Caki2 (cell line): ENCODE measurements around the gene PSAPL1. TPM values are rescaled to one million over a fixed set of nuclear protein-coding genes. Genes with fewer than 3 reads are reported as not detected.
A peak's percentile ranks its signal among the peaks of the same experiment; 100 is the strongest.
"Not testable (repeated sequence)": the region's sequence is repeated elsewhere in the genome, so short reads cannot be mapped to it uniquely, and the experiment has no call there.

ENCODE experiments used
- DNase-seq: peaks from one replicate; pipeline ENCODE4 v3.0.0-alpha.2; 2015; ENCODE audit warnings: low read depth
- in situ Hi-C: cut with HindIII; loops from 2 replicates; pipeline ENCODE4 v1.10.0; 2016; ENCODE audit warnings: low sequenced_read_pairs, low pct_unique_long_range_greater_than_20kb, mixed read lengths
- total RNA-seq: library from RNA; depleted of rRNA; stranded (reverse); fragments of >200 nt; shearing (Covaris generic); gene quantifications from 2 replicates; pipeline ENCODE4 v1.2.3, GENCODE V29; 2014; ENCODE audit warnings: low replicate concordance

PSAPL1 gene
- total RNA-seq, 1 experiment from 2014 or later, result not detected

- DNase-seq, result peak; percentile 32
- in situ Hi-C loops, result no loop called here
Measured at GRCh38 chr4:7462509-7462971, 27.8 kb upstream of the PSAPL1 start.

- in situ Hi-C loops, result no loop called here
- no peak for DNase-seq
Measured at GRCh38 chr4:7461230-7461629, 26.5 kb upstream of the PSAPL1 start.

GRCh38 chr4:7460566-7460965, 25.8 kb upstream of the PSAPL1 start:
- in situ Hi-C loops, result no loop called here
- no peak for DNase-seq

- no peak for DNase-seq
- in situ Hi-C loops, result no loop called here
Measured at GRCh38 chr4:7459471-7459870, 24.7 kb upstream of the PSAPL1 start.

GRCh38 chr4:7458477-7458876, 23.7 kb upstream of the PSAPL1 start:
- in situ Hi-C loops, result no loop called here
- DNase-seq, result no peak

- in situ Hi-C loops, result no loop called here
- no peak for DNase-seq
Measured at GRCh38 chr4:7458066-7458425, 23.3 kb upstream of the PSAPL1 start.

GRCh38 chr4:7457201-7458065, 22.7 kb upstream of the PSAPL1 start:
- in situ Hi-C loops, result no loop called here

GRCh38 chr4:7452802-7453201, 18.1 kb upstream of the PSAPL1 start:
- DNase-seq, in situ Hi-C loops: not testable (repeated sequence)

More at GRCh38 chr4:7457201-7458065, 22.7 kb upstream of the PSAPL1 start:
- DNase-seq, result no peak

GRCh38 chr4:7451800-7452199, 17.1 kb upstream of the PSAPL1 start:
- no peak for DNase-seq
- in situ Hi-C loops, result no loop called here

GRCh38 chr4:7451434-7451789, 16.7 kb upstream of the PSAPL1 start:
- in situ Hi-C loops, result no loop called here
- no peak for DNase-seq

- in situ Hi-C loops, result no loop called here
- no peak for DNase-seq
Measured at GRCh38 chr4:7450775-7451433, 16.2 kb upstream of the PSAPL1 start.

GRCh38 chr4:7448036-7448435, 13.3 kb upstream of the PSAPL1 start:
- no peak for DNase-seq
- in situ Hi-C loops, result no loop called here

GRCh38 chr4:7447236-7447635, 12.5 kb upstream of the PSAPL1 start:
- in situ Hi-C loops, result no loop called here
- DNase-seq, result no peak

- in situ Hi-C loops, result no loop called here
- DNase-seq, result no peak
Measured at GRCh38 chr4:7444731-7445130, 10.0 kb upstream of the PSAPL1 start.

- no peak for DNase-seq
- in situ Hi-C loops, result no loop called here
Measured at GRCh38 chr4:7444314-7444713, 9.6 kb upstream of the PSAPL1 start.

- in situ Hi-C loops, result no loop called here
- DNase-seq, result no peak
Measured at GRCh38 chr4:7442574-7443162, 7.9 kb upstream of the PSAPL1 start.

- in situ Hi-C loops, result no loop called here
- no peak for DNase-seq
Measured at GRCh38 chr4:7441201-7441600, 6.5 kb upstream of the PSAPL1 start.

- DNase-seq, result no peak
- in situ Hi-C loops, result no loop called here
Measured at GRCh38 chr4:7439699-7440098, 5.0 kb upstream of the PSAPL1 start.

GRCh38 chr4:7436256-7436655, 1.5 kb upstream of the PSAPL1 start:
- no peak for DNase-seq
- in situ Hi-C loops, result no loop called here
